ENCODE measurements around the gene DDX24. TPM values are rescaled to one million over a fixed set of nuclear protein-coding genes. Genes with fewer than 3 reads are reported as not detected.

DDX24 gene
- total RNA-seq, 1 experiment from 2014 or later = 40.4 TPM

DNA sequence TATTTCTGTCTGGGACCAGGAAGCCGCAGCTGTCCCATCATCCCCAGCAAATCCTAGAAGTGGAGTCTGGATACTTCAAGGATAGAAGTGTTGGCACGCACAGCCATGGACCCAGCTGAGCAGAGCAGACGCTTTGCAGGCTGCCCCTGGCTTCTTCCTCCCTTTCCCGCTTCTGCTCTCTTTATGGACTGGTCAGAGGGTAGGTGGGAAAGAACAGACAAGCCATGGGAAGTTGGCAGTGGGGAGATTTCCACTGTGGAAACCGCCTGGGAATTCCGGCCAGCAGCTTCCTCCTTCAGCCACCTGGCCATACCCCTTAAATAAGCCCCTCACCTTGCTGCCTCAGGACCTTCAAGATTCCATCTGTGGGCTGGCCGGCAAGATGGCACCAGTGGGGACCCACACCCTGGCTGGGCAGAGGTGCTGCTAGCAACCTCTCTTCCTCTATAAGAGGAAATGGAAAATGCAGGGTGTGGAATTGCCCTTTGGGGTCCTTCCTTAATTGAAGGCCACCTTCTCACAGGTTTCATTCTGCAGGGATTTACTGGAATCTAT is 34.2 kb downstream of the DDX24 start:
- CTCF ChIA-PET = no interaction called here
- no peaks in the 10 kb centered on the region for H3K27me3 ChIP-seq (ENCODE audit: insufficient read depth, low read depth)
- TF ChIP-seq EZH2 (IDR thresholded peaks at IDR 0.05; ENCODE audit: low read depth) = no peak
- TF ChIP-seq, protein P1, sequence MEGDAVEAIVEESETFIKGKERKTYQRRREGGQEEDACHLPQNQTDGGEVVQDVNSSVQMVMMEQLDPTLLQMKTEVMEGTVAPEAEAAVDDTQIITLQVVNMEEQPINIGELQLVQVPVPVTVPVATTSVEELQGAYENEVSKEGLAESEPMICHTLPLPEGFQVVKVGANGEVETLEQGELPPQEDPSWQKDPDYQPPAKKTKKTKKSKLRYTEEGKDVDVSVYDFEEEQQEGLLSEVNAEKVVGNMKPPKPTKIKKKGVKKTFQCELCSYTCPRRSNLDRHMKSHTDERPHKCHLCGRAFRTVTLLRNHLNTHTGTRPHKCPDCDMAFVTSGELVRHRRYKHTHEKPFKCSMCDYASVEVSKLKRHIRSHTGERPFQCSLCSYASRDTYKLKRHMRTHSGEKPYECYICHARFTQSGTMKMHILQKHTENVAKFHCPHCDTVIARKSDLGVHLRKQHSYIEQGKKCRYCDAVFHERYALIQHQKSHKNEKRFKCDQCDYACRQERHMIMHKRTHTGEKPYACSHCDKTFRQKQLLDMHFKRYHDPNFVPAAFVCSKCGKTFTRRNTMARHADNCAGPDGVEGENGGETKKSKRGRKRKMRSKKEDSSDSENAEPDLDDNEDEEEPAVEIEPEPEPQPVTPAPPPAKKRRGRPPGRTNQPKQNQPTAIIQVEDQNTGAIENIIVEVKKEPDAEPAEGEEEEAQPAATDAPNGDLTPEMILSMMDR (conservative IDR thresholded peaks at IDR 0.05) = no peak
- no peak overlapping the region for H2AFZ ChIP-seq
- no peak overlapping the region for H3K27ac ChIP-seq
- no peaks in the 10 kb centered on the region for H3K4me1 ChIP-seq (replicated peaks; ENCODE audit: insufficient read depth)
- H4K20me1 ChIP-seq (ENCODE audit: insufficient read depth) = no peaks in the 10 kb centered on the region
- H3K4me2 ChIP-seq = no peak overlapping the region
- H3K79me2 ChIP-seq (ENCODE audit: low read depth) = no peaks in the 10 kb centered on the region
- H3K4me3 ChIP-seq = no peak overlapping the region
- H3K9me3 ChIP-seq (ENCODE audit: insufficient read depth, low read depth) = no peaks in the 10 kb centered on the region
- no peak for DNase-seq
- POLR2A ChIA-PET (ENCODE audit: unreplicated experiment) = no interaction called here
- H3K9me2 ChIP-seq (ENCODE audit: insufficient read depth) = no peaks in the 10 kb centered on the region
- BruUV-seq (replicated peaks) = no TSS peak
- no peaks in the 10 kb centered on the region for H3F3A ChIP-seq (ENCODE audit: insufficient read depth, low read depth)
- intact Hi-C loops (cut with micrococcal nuclease; ENCODE audit: unreplicated experiment) = no loop called here
- no peaks in the 10 kb centered on the region for H3K36me3 ChIP-seq (ENCODE audit: low read depth)

DNA sequence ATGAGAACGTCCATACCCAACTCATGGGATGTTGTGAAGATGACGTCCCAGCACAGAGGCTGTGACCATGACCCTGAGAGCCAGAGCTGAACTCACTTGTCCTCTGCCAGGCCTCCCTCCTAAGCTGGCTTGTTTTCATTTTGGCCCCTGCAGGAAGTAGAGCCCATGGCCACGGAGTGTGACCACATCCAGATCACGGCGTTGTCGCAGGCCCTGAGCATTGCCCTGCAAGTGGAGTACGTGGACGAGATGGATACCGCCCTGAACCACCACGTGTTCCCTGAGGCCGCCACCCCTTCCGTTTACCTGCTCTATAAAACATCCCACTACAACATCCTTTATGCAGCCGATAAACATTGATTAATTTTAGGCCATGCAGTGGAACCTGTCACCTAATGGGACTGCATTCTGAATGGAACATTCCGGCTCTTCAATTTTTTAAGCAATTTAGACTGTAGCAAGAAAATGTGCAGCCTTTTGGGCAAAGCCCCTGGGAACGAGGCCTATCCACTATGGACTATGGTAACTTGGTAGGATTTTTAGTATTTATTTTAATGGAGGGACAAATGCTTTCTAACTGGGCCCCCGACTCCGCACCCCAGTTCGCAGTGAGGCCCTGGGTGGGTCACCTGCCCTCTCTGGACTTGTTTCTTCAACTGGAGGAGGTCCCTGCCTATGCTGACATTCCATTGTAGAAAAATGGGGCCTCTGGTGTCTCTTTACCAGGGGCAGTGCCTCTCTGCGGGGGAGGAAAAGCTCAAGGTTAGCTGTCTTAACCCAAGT is 35.2 kb downstream of the DDX24 start:
- DNase-seq = no peak
- no peak overlapping the region for H3K27ac ChIP-seq
- no peaks in the 10 kb centered on the region for H3K36me3 ChIP-seq (ENCODE audit: low read depth)
- H3K9me3 ChIP-seq (ENCODE audit: insufficient read depth, low read depth) = no peaks in the 10 kb centered on the region
- no peak overlapping the region for H3K4me3 ChIP-seq
- no TSS peak for BruUV-seq (replicated peaks)
- no peaks in the 10 kb centered on the region for H3K4me1 ChIP-seq (replicated peaks; ENCODE audit: insufficient read depth)
- H4K20me1 ChIP-seq (ENCODE audit: insufficient read depth) = no peaks in the 10 kb centered on the region
- ChIA-PET POLR2A (ENCODE audit: unreplicated experiment) (no interaction called here), CTCF (no interaction called here)
- intact Hi-C loops (cut with micrococcal nuclease; ENCODE audit: unreplicated experiment) = no loop called here
- no peaks in the 10 kb centered on the region for H3F3A ChIP-seq (ENCODE audit: insufficient read depth, low read depth)
- no peaks in the 10 kb centered on the region for H3K79me2 ChIP-seq (ENCODE audit: low read depth)
- H3K9me2 ChIP-seq (ENCODE audit: insufficient read depth) = no peaks in the 10 kb centered on the region
- H3K4me2 ChIP-seq = no peak overlapping the region
- TF ChIP-seq, protein P1 (conservative IDR thresholded peaks at IDR 0.05) = no peak
- TF ChIP-seq EZH2 (IDR thresholded peaks at IDR 0.05; ENCODE audit: low read depth) = no peak
- H2AFZ ChIP-seq = no peak overlapping the region
- H3K27me3 ChIP-seq (ENCODE audit: insufficient read depth, low read depth) = no peaks in the 10 kb centered on the region

GRCh38 chr14:94045101-94045500 is 35.9 kb downstream of the DDX24 start:
- H3K36me3 ChIP-seq (ENCODE audit: low read depth) = no peaks in the 10 kb centered on the region
- TF ChIP-seq, protein P1 (conservative IDR thresholded peaks at IDR 0.05) = no peak
- TF ChIP-seq EZH2 (IDR thresholded peaks at IDR 0.05; ENCODE audit: low read depth) = no peak
- POLR2A ChIA-PET (ENCODE audit: unreplicated experiment) = no interaction called here

More at GRCh38 chr14:94045101-94045500, 35.9 kb downstream of the DDX24 start:
- intact Hi-C loops (cut with micrococcal nuclease; ENCODE audit: unreplicated experiment) = no loop called here
- Histone ChIP-seq H3K27ac (no peak overlapping the region), H3K79me2 (ENCODE audit: low read depth) (no peaks in the 10 kb centered on the region), H3K4me1 (replicated peaks; ENCODE audit: insufficient read depth) (no peaks in the 10 kb centered on the region), H3K4me3 (no peak overlapping the region), H3K9me3 (ENCODE audit: insufficient read depth, low read depth) (no peaks in the 10 kb centered on the region), H3F3A (ENCODE audit: insufficient read depth, low read depth) (no peaks in the 10 kb centered on the region), H4K20me1 (ENCODE audit: insufficient read depth) (no peaks in the 10 kb centered on the region), H2AFZ (no peak overlapping the region), H3K9me2 (ENCODE audit: insufficient read depth) (no peaks in the 10 kb centered on the region), H3K4me2 (no peak overlapping the region), H3K27me3 (ENCODE audit: insufficient read depth, low read depth) (no peaks in the 10 kb centered on the region)
- CTCF ChIA-PET = no interaction called here
- DNase-seq = no peak
- BruUV-seq (replicated peaks) = no TSS peak
